CD8-positive, alpha-beta memory T cell (primary cell): ENCODE data around the gene MX1. TPM values are rescaled to one million over a fixed set of nuclear protein-coding genes. Genes with fewer than 3 reads are reported as not detected.

ENCODE experiments used
- CTCF ChIA-PET: fragments of 350-600 bp; sonication (Branson Sonifier 250); formaldehyde crosslinking; loops from one replicate; lab custom pipeline; 2021; ENCODE audit warnings: antibody characterized with exemption; lab: Charles Lee
- POLR2A ChIA-PET: fragments of 350-600 bp; sonication (Branson Sonifier 250); formaldehyde crosslinking; loops from one replicate; lab custom pipeline; 2021; ENCODE audit warnings: antibody characterized with exemption; lab: Charles Lee
- DNase-seq, 5 donors: peaks; one replicate each; pipeline versions ENCODE4 v3.0.0 to v3.0.0-alpha.2; 2020 to 2022; ENCODE audit warnings: mixed read lengths in 1 of 5
- H3K27ac ChIP-seq: one replicate; pipeline ENCODE4 v1.7.0; 2013; ENCODE audit warnings: low read depth, mild to moderate bottlenecking, low read length, moderate library complexity
- H3K27me3 ChIP-seq: 2 replicates; pipeline ENCODE4 v1.7.0; 2013; ENCODE audit warnings: low read length, mild to moderate bottlenecking; ENCODE audit not compliant: insufficient read depth, poor library complexity, severe bottlenecking
- H3K36me3 ChIP-seq: 2 replicates; pipeline ENCODE4 v1.7.0; 2013; ENCODE audit warnings: mild to moderate bottlenecking, low read length, moderate library complexity; ENCODE audit not compliant: insufficient read depth
- H3K4me1 ChIP-seq: 2 replicates; pipeline ENCODE4 v1.7.0; 2013; ENCODE audit warnings: mild to moderate bottlenecking, low read length, moderate library complexity; ENCODE audit not compliant: insufficient read depth
- H3K4me3 ChIP-seq: 2 replicates; pipeline ENCODE4 v1.7.0; 2013; ENCODE audit warnings: mild to moderate bottlenecking, low read length
- H3K9me3 ChIP-seq: 2 replicates; pipeline ENCODE4 v1.7.0; 2013; ENCODE audit warnings: mild to moderate bottlenecking, low read length
- H3K27ac Mint-ChIP-seq, 8 donors: one replicate each; pipeline ENCODE4 v1.8.0; 2020 to 2021; ENCODE audit warnings: mixed read lengths in 8 of 8, mild to moderate bottlenecking in 6 of 8, inconsistent platforms in 3 of 8, moderate library complexity in 3 of 8
- H3K27me3 Mint-ChIP-seq, 2 donors: one replicate each; pipeline ENCODE4 v1.8.0; 2020 to 2021; ENCODE audit warnings: mixed read lengths in 2 of 2, mild to moderate bottlenecking in 1 of 2, moderate library complexity in 1 of 2
- H3K36me3 Mint-ChIP-seq, 3 donors: one replicate each; pipeline ENCODE4 v1.8.0; 2020 to 2021; ENCODE audit warnings: mixed read lengths in 3 of 3, inconsistent platforms in 1 of 3, mild to moderate bottlenecking in 1 of 3
- H3K4me1 Mint-ChIP-seq, 3 donors: one replicate each; pipeline ENCODE4 v1.8.0; 2020 to 2021; ENCODE audit warnings: mixed read lengths in 3 of 3, inconsistent platforms in 1 of 3, mild to moderate bottlenecking in 1 of 3
- H3K4me3 Mint-ChIP-seq, 7 donors: one replicate each; pipeline ENCODE4 v1.8.0; 2020 to 2021; ENCODE audit warnings: mixed read lengths in 7 of 7, mild to moderate bottlenecking in 6 of 7, moderate library complexity in 4 of 7, inconsistent platforms in 2 of 7
- H3K9me3 Mint-ChIP-seq, 5 donors: one replicate each; pipeline ENCODE4 v1.8.0; 2020 to 2022; ENCODE audit warnings: mixed read lengths in 5 of 5, mild to moderate bottlenecking in 3 of 5, moderate library complexity in 2 of 5, inconsistent platforms in 1 of 5
- polyA plus RNA-seq: library from polyadenylated mRNA; unstranded; fragments of 300-500 nt; fragmentation: Illumina TruSeq; gene quantifications from one replicate; pipeline ENCODE4 v1.2.3, GENCODE V29; 2021
- total RNA-seq, 2 experiments: library from RNA; stranded (reverse); gene quantifications; one replicate each; pipeline ENCODE4 v1.2.3, GENCODE V29; 2021

Gene MX1
- total and polyA plus RNA-seq, 3 experiments from 2014 or later, result 10.5 to 75.9 (median 10.6) TPM

DNA sequence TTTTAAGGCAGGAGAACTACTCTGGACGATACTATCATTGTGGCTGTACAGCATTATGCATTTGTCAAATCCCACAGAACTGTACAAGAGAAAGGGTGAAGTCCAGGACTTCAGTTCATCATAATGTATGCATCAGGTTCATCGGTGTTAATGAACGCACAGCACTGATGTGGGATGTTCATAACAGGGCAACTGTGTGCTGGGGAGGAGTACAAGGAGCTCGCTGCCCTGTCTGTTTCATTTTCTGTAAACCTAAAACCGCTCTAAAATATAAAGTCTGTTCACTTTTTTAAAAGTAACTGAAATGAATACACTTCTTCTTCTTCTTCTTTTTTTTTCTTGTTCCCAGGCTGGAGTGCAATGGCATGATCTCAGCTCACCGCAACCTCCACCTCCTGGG, 56.9 kb downstream of the MX1 start:
- no peak overlapping the region for H3K4me3 Mint-ChIP-seq
- H3K4me1 ChIP-seq, result no peaks in the 10 kb centered on the region

DNA sequence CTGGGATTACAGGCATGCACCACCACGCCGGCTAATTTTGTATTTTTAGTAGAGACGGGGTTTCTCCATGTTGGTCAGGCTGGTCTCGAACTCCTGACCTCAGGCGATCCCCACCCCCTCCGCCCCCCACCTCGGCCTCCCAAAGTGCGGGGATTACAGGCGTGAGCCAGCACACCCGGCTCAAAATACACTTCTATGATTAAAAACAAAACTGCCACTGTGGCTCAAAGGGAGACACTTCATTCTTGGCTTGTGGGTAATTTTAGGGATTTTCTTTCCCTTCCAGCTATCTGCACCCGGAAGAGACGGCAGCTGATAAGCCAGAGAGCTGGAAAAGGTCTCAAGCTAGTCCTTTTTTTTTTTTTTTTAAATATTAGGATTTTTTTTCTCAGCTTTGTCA, 57.4 kb downstream of the MX1 start:
- H3K4me1 ChIP-seq, result no peaks in the 10 kb centered on the region
- no peak for DNase-seq
- H3K36me3 ChIP-seq, result no peaks in the 10 kb centered on the region
- ChIA-PET CTCF (interaction anchor here (1.2 kb wide), 1 partner anchor 13 kb away, joined by 3 read pairs; no protein-coding TSS in a partner anchor), POLR2A (no interaction called here)
- no peak overlapping the region for H3K27ac Mint-ChIP-seq
- H3K9me3 ChIP-seq, result no peaks in the 10 kb centered on the region
- no peak overlapping the region for H3K4me3 ChIP-seq
- H3K27ac ChIP-seq, result no peak overlapping the region
- H3K27me3 Mint-ChIP-seq, result peaks cover 7 to 17% of the 10 kb centered on the region in 2 donors
- H3K9me3 Mint-ChIP-seq, result no peaks in the 10 kb centered on the region
- H3K4me3 Mint-ChIP-seq, result no peak overlapping the region
- no peaks in the 10 kb centered on the region for H3K4me1 Mint-ChIP-seq
- no peaks in the 10 kb centered on the region for H3K36me3 Mint-ChIP-seq
- no peaks in the 10 kb centered on the region for H3K27me3 ChIP-seq

More for the DNA sequence above, 56.9 kb downstream of the MX1 start:
- no peaks in the 10 kb centered on the region for H3K36me3 Mint-ChIP-seq
- CTCF ChIA-PET, result interaction anchor here (1.2 kb wide), 1 partner anchor 13 kb away, joined by 3 read pairs; no protein-coding TSS in a partner anchor
- H3K27ac ChIP-seq, result no peak overlapping the region
- no peaks in the 10 kb centered on the region for H3K36me3 ChIP-seq
- no peak overlapping the region for H3K4me3 ChIP-seq
- H3K9me3 Mint-ChIP-seq, result no peaks in the 10 kb centered on the region
- POLR2A ChIA-PET, result no interaction called here
- H3K4me1 Mint-ChIP-seq, result no peaks in the 10 kb centered on the region
- no peaks in the 10 kb centered on the region for H3K9me3 ChIP-seq
- H3K27me3 ChIP-seq, result no peaks in the 10 kb centered on the region
- no peak for DNase-seq
- H3K27ac Mint-ChIP-seq, result no peak overlapping the region
- peaks cover 5 to 13% of the 10 kb centered on the region in 2 donors for H3K27me3 Mint-ChIP-seq

DNA sequence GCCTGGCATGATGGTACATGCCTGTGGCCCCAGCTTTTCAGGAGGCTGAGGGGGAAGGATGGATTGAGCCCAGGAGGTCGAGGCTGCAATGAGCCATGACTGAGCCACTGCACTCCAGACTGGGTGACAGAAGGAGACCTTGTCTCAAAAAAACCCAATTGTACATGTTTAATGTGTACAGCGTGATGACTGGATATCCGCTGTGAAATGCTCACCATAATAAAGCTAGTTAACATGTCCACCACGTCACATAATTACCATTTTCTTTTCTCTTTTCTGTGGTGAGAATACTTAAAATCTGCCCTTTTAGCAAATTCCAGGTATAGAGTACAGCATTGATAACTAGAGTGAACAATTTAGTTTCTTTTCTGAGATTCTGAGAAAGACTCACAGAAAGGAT, 57.9 kb downstream of the MX1 start:
- no peaks in the 10 kb centered on the region for H3K36me3 Mint-ChIP-seq
- POLR2A ChIA-PET, result no interaction called here
- H3K27me3 ChIP-seq, result no peaks in the 10 kb centered on the region

DNA sequence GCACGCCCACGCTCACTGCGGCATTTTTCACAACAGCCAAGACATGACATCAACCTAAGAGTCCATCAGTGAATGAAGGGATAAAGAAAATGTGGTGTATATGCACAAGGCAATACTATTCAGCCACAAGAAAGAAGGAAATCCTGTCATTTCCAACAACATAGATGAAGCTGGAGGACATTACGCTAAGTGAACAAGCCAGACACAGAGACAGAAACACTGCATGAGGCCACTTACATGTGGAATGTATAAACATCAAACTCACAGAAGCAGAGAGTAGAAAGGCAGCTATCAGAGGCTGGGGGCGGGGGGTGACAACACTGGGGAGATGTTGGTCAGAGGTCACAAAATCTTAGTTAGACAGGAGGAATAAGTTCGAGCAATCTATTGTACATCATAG, 61.0 kb downstream of the MX1 start:
- H3K27me3 ChIP-seq, result no peaks in the 10 kb centered on the region
- Mint-ChIP-seq H3K4me3 (no peak overlapping the region), H3K36me3 (no peaks in the 10 kb centered on the region), H3K27ac (no peak overlapping the region), H3K4me1 (no peaks in the 10 kb centered on the region), H3K9me3 (no peaks in the 10 kb centered on the region), H3K27me3 (peaks cover 16 to 28% of the 10 kb centered on the region in 2 donors)
- no peaks in the 10 kb centered on the region for H3K4me1 ChIP-seq
- no peak overlapping the region for H3K4me3 ChIP-seq
- H3K27ac ChIP-seq, result no peak overlapping the region
- no peaks in the 10 kb centered on the region for H3K9me3 ChIP-seq
- ChIA-PET CTCF (no interaction called here), POLR2A (no interaction called here)
- no peak for DNase-seq
- H3K36me3 ChIP-seq, result no peaks in the 10 kb centered on the region

More for the DNA sequence above, 57.9 kb downstream of the MX1 start:
- CTCF ChIA-PET, result interaction anchor here (1.2 kb wide), 1 partner anchor 12 kb away, joined by 3 read pairs; no protein-coding TSS in a partner anchor
- Mint-ChIP-seq H3K4me3 (no peak overlapping the region), H3K4me1 (no peaks in the 10 kb centered on the region), H3K27ac (no peak overlapping the region), H3K27me3 (peaks cover 11 to 23% of the 10 kb centered on the region in 2 donors), H3K9me3 (no peaks in the 10 kb centered on the region)
- Histone ChIP-seq H3K27ac (no peak overlapping the region), H3K4me1 (no peaks in the 10 kb centered on the region), H3K9me3 (no peaks in the 10 kb centered on the region), H3K36me3 (no peaks in the 10 kb centered on the region), H3K4me3 (no peak overlapping the region)
- no peak for DNase-seq

DNA sequence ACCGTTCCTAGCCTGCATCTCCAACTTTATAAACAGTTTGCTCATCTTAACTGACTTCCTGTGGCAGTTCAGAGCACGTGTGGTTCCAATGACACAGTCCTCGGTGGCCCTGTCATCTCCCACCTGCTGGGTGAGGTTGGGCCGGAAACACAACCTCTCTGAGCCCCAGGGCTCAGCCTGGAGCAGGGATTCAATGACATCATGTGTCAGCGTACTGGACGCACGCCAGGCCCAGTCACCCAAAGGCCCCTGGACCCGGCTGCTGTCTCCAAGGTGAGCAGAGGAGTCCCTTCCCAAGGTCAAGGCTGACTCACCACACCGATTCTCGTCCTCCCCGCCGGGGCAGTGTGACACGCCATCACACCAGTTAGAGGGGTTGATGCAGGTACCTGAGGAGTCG, 62.0 kb downstream of the MX1 start:
- Mint-ChIP-seq H3K27me3 (peaks cover 18 to 28% of the 10 kb centered on the region in 2 donors), H3K4me1 (no peaks in the 10 kb centered on the region), H3K36me3 (no peaks in the 10 kb centered on the region), H3K4me3 (no peak overlapping the region), H3K9me3 (no peaks in the 10 kb centered on the region), H3K27ac (no peak overlapping the region)
- CTCF ChIA-PET, result no interaction called here
- POLR2A ChIA-PET, result no interaction called here
- Histone ChIP-seq H3K36me3 (no peaks in the 10 kb centered on the region), H3K4me1 (no peaks in the 10 kb centered on the region), H3K4me3 (no peak overlapping the region), H3K9me3 (no peaks in the 10 kb centered on the region), H3K27me3 (no peaks in the 10 kb centered on the region), H3K27ac (no peak overlapping the region)
- no peak for DNase-seq

DNA sequence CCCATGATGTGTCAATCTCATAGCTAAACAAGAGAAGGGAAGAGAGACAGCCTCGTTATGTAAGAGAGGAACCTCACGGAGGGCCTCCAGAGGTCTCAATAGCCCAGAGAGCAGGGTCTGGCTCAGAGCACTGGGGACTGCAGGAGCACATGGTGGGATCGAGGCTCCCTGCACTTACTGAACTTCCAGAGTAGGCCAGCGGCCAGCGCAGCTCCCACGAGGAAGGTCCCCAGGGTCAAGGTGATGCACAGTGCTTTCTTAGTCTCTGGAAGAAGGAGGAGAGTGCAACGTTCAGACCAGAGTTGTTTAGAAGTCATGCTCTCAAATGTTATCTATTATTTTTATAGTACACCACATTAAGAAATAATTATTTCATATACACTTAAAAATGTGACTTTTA, 63.3 kb downstream of the MX1 start:
- no peak overlapping the region for H3K4me3 ChIP-seq
- Mint-ChIP-seq H3K36me3 (no peaks in the 10 kb centered on the region), H3K4me3 (no peak overlapping the region), H3K27ac (no peak overlapping the region), H3K27me3 (peaks cover 16 to 34% of the 10 kb centered on the region in 2 donors), H3K9me3 (no peaks in the 10 kb centered on the region), H3K4me1 (no peaks in the 10 kb centered on the region)
- no peaks in the 10 kb centered on the region for H3K36me3 ChIP-seq
- no peaks in the 10 kb centered on the region for H3K4me1 ChIP-seq
- POLR2A ChIA-PET, result no interaction called here
- no peak for DNase-seq
- no peaks in the 10 kb centered on the region for H3K9me3 ChIP-seq
- no peaks in the 10 kb centered on the region for H3K27me3 ChIP-seq
- CTCF ChIA-PET, result no interaction called here
- no peak overlapping the region for H3K27ac ChIP-seq

DNA sequence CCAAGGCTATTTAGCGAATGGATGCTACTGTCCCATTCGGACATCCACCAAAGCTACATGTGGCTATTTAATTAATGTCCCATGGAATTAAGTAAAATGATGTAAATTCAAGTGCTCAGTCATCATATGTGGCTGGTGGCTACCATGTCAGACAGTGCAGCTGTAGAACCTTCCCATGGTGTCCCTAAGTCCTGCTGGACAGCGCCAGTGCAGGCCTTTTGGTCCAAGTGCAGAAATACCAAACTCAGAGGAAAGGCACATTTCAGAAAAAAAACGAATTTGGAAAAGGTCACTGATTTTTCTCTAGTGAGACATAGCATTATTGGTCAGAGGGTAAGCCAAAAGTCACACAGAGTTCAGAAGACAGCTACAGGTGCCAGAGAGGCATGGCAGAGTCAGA, 64.3 kb downstream of the MX1 start:
- no peak overlapping the region for H3K27ac Mint-ChIP-seq
- Histone ChIP-seq H3K36me3 (no peaks in the 10 kb centered on the region), H3K27ac (no peak overlapping the region), H3K4me3 (no peak overlapping the region), H3K27me3 (no peaks in the 10 kb centered on the region), H3K4me1 (no peaks in the 10 kb centered on the region), H3K9me3 (no peaks in the 10 kb centered on the region)
- H3K27me3 Mint-ChIP-seq, result peaks cover 16 to 34% of the 10 kb centered on the region in 2 donors
- no peaks in the 10 kb centered on the region for H3K36me3 Mint-ChIP-seq
- ChIA-PET POLR2A (no interaction called here), CTCF (interaction anchor here (1.6 kb wide), 1 partner anchor 207 kb away, joined by 4 read pairs; no protein-coding TSS in a partner anchor)
- DNase-seq, result no peak
- H3K4me1 Mint-ChIP-seq, result no peaks in the 10 kb centered on the region
- H3K9me3 Mint-ChIP-seq, result no peaks in the 10 kb centered on the region
- no peak overlapping the region for H3K4me3 Mint-ChIP-seq

DNA sequence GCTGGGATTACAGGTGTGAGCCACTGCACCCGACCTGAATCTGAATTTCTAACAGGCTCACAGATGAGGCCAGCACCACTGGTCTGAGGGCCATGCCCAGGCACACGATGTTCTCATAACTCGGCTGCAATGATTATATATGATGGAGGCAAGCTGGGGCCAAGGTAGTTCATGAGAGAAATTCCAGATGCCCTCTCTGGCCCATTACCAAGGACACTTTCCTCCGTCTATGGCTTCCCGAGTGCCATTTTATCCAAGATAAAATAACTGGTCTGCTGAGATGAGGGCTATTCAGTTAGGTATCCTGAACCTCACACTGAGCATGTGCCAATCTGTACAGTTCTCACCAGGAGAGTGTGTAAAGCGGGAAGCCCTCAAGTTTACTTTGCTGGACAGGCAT, 65.4 kb downstream of the MX1 start:
- Mint-ChIP-seq H3K9me3 (no peaks in the 10 kb centered on the region), H3K27ac (no peak overlapping the region), H3K4me1 (no peaks in the 10 kb centered on the region), H3K27me3 (peaks cover 16 to 34% of the 10 kb centered on the region in 2 donors), H3K4me3 (no peak overlapping the region), H3K36me3 (no peaks in the 10 kb centered on the region)
- Histone ChIP-seq H3K4me3 (no peak overlapping the region), H3K27ac (no peak overlapping the region), H3K4me1 (no peaks in the 10 kb centered on the region), H3K36me3 (no peaks in the 10 kb centered on the region), H3K9me3 (no peaks in the 10 kb centered on the region), H3K27me3 (no peaks in the 10 kb centered on the region)
- POLR2A ChIA-PET, result no interaction called here
- CTCF ChIA-PET, result interaction anchor here (1.6 kb wide), 1 partner anchor 208 kb away, joined by 4 read pairs; no protein-coding TSS in a partner anchor
- no peak for DNase-seq
